K562 (cell line): ENCODE measurements around the gene ATG7. TPM values are rescaled to one million over a fixed set of nuclear protein-coding genes. Genes with fewer than 3 reads are reported as not detected.

Source experiments
- ARHGAP35 ChIP-seq: fragments of 450-650 bp; IDR thresholded peaks from 2 replicates; pipeline ENCODE4 v1.6.1; 2018; ENCODE audit not compliant: partially characterized antibody
- CUX1 ChIP-seq: fragments of 200-800 bp; sonication (Bioruptor generic); IDR thresholded peaks from 2 replicates; pipeline ENCODE4 v1.6.1; 2016; ENCODE audit warnings: missing genetic modification characterization, missing compliant biosample characterization
- DDX20 ChIP-seq: fragments of 450-650 bp; IDR thresholded peaks from 2 replicates; pipeline ENCODE4 v1.6.1; 2016; ENCODE audit warnings: missing genetic modification characterization, low read depth, mild to moderate bottlenecking, missing compliant biosample characterization, moderate library complexity
- ELF4 ChIP-seq: fragments of 450-650 bp; formaldehyde crosslinking; IDR thresholded peaks from 2 replicates; pipeline ENCODE4 v1.4.0; 2022; ENCODE audit warnings: missing genetic modification characterization
- GTF3C2 ChIP-seq: IDR thresholded peaks from 3 replicates; pipeline ENCODE4 v1.6.1; 2011; ENCODE audit warnings: borderline replicate concordance, mild to moderate bottlenecking, moderate library complexity; ENCODE audit not compliant: insufficient read length; ENCODE audit errors: extremely low read depth
- HDAC6 ChIP-seq: IDR thresholded peaks from 2 replicates; pipeline ENCODE4 v1.6.1; 2012; ENCODE audit warnings: low read depth, mild to moderate bottlenecking, control low read depth, inconsistent platforms, low read length, moderate library complexity
- ID3 ChIP-seq, 2 experiments: fragments of 250-450 bp in 1 of 2; fragments of 450-650 bp in 1 of 2; sonication (Bioruptor Pico) in 1 of 2; IDR thresholded peaks; 2 replicates each; pipeline versions ENCODE4 v1.6.1 to v1.8.0; 2016 to 2021; ENCODE audit warnings: mild to moderate bottlenecking in 2 of 2, moderate library complexity in 2 of 2, missing compliant biosample characterization in 1 of 2, missing genetic modification characterization in 1 of 2
- KLF16 ChIP-seq: IDR thresholded peaks from 2 replicates; pipeline ENCODE4 v1.6.1; 2016; ENCODE audit warnings: antibody characterized with exemption
- MEF2A ChIP-seq: IDR thresholded peaks from 2 replicates; pipeline ENCODE4 v1.6.1; 2011; ENCODE audit warnings: low read depth, mild to moderate bottlenecking, low read length, moderate library complexity; ENCODE audit not compliant: control insufficient read depth
- POLR3A ChIP-seq: IDR thresholded peaks from 2 replicates; pipeline ENCODE4 v1.6.1; 2011; ENCODE audit warnings: borderline replicate concordance, mild to moderate bottlenecking, moderate library complexity; ENCODE audit not compliant: insufficient read length, insufficient read depth; ENCODE audit errors: extremely low read depth
- PTTG1 ChIP-seq: fragments of 450-650 bp; IDR thresholded peaks from 2 replicates; pipeline ENCODE4 v1.6.1; 2016; ENCODE audit warnings: low read depth, mild to moderate bottlenecking, missing genetic modification characterization, missing compliant biosample characterization
- SMARCC2 ChIP-seq: fragments of 450-650 bp; IDR thresholded peaks from 2 replicates; pipeline ENCODE4 v1.6.1; 2017; ENCODE audit warnings: antibody characterized with exemption, moderate library complexity, mild to moderate bottlenecking, low read depth
- THRAP3 ChIP-seq: fragments of 450-650 bp; IDR thresholded peaks from 2 replicates; pipeline ENCODE4 v1.6.1; 2016; ENCODE audit warnings: mild to moderate bottlenecking, inconsistent platforms, borderline replicate concordance
- TRIM25 ChIP-seq: fragments of 450-650 bp; IDR thresholded peaks from 2 replicates; pipeline ENCODE4 v1.7.0; 2016; ENCODE audit warnings: borderline replicate concordance
- polyA plus RNA-seq, 8 experiments: library from polyadenylated mRNA; depleted of rRNA in 4 of 8; stranded (reverse) in 5 of 8; unstranded in 3 of 8; fragments of >200 nt; fragmentation: Nextera tagmentation in 2 of 8; fragmentation: Illumina TruSeq in 1 of 8; extraction: Ambion mirVana in 2 of 8; extraction: Trizol in 1 of 8; gene quantifications; 2 replicates each; pipeline versions ENCODE4 v1.2.1 to v1.2.3, GENCODE V29; 2011 to 2014; ENCODE audit warnings: inconsistent platforms in 1 of 8, missing spikeins in 1 of 8
- total RNA-seq, 7 experiments: library from RNA; depleted of rRNA in 6 of 7; stranded (reverse); fragments of >200 nt in 6 of 7; fragmentation: Illumina TruSeq in 2 of 7; extraction: Trizol in 2 of 7; gene quantifications; 2 replicates each; pipeline versions ENCODE4 v1.2.1 to v1.2.3, GENCODE V29; 2011 to 2021; ENCODE audit warnings: low replicate concordance in 1 of 7

Gene ATG7
- total and polyA plus RNA-seq, 9 of the 15 experiments (the other 6 are each of a cell fraction or from before 2014, with no cell fraction given), result 18.3 to 45.3 (median 33.6) TPM

GRCh38 chr3:11290743-11291680 lies 18.8 kb downstream of the ATG7 start (continued):
- TF ChIP-seq CUX1 (CRISPR knock-in tag) (no peak), SMARCC2 (peak; percentile 76; the same call in 1 of the 2 replicates), GTF3C2 (no peak), PTTG1 (tag) (no peak), POLR3A (no peak), ID3 (CRISPR knock-in tag; IDR thresholded peaks at IDR 0.05) (no peak), ID3 (tag; IDR thresholded peaks at IDR 0.05) (no peak), ELF4 (CRISPR knock-in tag) (no peak), DDX20 (tag) (no peak), MEF2A (no peak), ARHGAP35 (no peak), KLF16 (no peak), THRAP3 (no peak), TRIM25 (no peak), HDAC6 (no peak)
